ENCODE data around the gene TULP3.

TULP3 gene

GRCh38 chr12:2961705-2962104 is 71.0 kb downstream of the TULP3 start:
- no peak overlapping the region for H3K4me3 ChIP-seq (ENCODE audit: low read depth, low read length)
- TF ChIP-seq CTCF (IDR thresholded peaks at IDR 0.05; ENCODE audit: low read depth, low read length), result no peak
- H3K4me1 ChIP-seq, result no peaks in the 10 kb centered on the region
- no peaks in the 10 kb centered on the region for H3K9me3 ChIP-seq
- H3K36me3 ChIP-seq, result no peaks in the 10 kb centered on the region
- H3K27me3 ChIP-seq, result peaks cover 62% of the 10 kb centered on the region
- no peak for DNase-seq

GRCh38 chr12:2963154-2963759 is 72.6 kb downstream of the TULP3 start:
- H3K27me3 ChIP-seq, result peaks cover 46% of the 10 kb centered on the region
- H3K4me3 ChIP-seq (ENCODE audit: low read depth, low read length), result no peak overlapping the region
- H3K9me3 ChIP-seq, result no peaks in the 10 kb centered on the region
- TF ChIP-seq CTCF (IDR thresholded peaks at IDR 0.05; ENCODE audit: low read depth, low read length), result no peak
- no peaks in the 10 kb centered on the region for H3K4me1 ChIP-seq
- DNase-seq, result no peak
- H3K36me3 ChIP-seq, result no peaks in the 10 kb centered on the region

GRCh38 chr12:2963760-2964292 is 73.1 kb downstream of the TULP3 start:
- Histone ChIP-seq H3K36me3 (no peaks in the 10 kb centered on the region), H3K27me3 (peaks cover 42% of the 10 kb centered on the region), H3K4me3 (ENCODE audit: low read depth, low read length) (no peak overlapping the region), H3K4me1 (no peaks in the 10 kb centered on the region), H3K9me3 (no peaks in the 10 kb centered on the region)
- TF ChIP-seq CTCF (IDR thresholded peaks at IDR 0.05; ENCODE audit: low read depth, low read length), result no peak
- no peak for DNase-seq

GRCh38 chr12:2967651-2968050 is 77.0 kb downstream of the TULP3 start:
- no peak for TF ChIP-seq CTCF (IDR thresholded peaks at IDR 0.05; ENCODE audit: low read depth, low read length)
- no peaks in the 10 kb centered on the region for H3K36me3 ChIP-seq
- H3K4me1 ChIP-seq, result no peaks in the 10 kb centered on the region

GRCh38 chr12:2970744-2971143 is 80.1 kb downstream of the TULP3 start:
- Histone ChIP-seq H3K27me3 (peaks cover 9% of the 10 kb centered on the region; the same call in 1 of the 2 replicates), H3K9me3 (no peaks in the 10 kb centered on the region), H3K36me3 (no peaks in the 10 kb centered on the region), H3K4me3 (ENCODE audit: low read depth, low read length) (no peak overlapping the region), H3K4me1 (no peaks in the 10 kb centered on the region)
- DNase-seq, result no peak
- no peak for TF ChIP-seq CTCF (IDR thresholded peaks at IDR 0.05; ENCODE audit: low read depth, low read length)

More at GRCh38 chr12:2967651-2968050, 77.0 kb downstream of the TULP3 start:
- peaks cover 18% of the 10 kb centered on the region for H3K27me3 ChIP-seq
- no peaks in the 10 kb centered on the region for H3K9me3 ChIP-seq
- DNase-seq, result no peak
- no peak overlapping the region for H3K4me3 ChIP-seq (ENCODE audit: low read depth, low read length)

- Histone ChIP-seq H3K36me3 (no peaks in the 10 kb centered on the region), H3K4me1 (peaks cover 3% of the 10 kb centered on the region; the same call in 1 of the 2 replicates), H3K4me3 (ENCODE audit: low read depth, low read length) (no peak overlapping the region), H3K9me3 (no peaks in the 10 kb centered on the region), H3K27me3 (peaks cover 9% of the 10 kb centered on the region; the same call in 1 of the 2 replicates)
- DNase-seq, result no peak
- no peak for TF ChIP-seq CTCF (IDR thresholded peaks at IDR 0.05; ENCODE audit: low read depth, low read length)
Measured at GRCh38 chr12:2973566-2973965, 82.9 kb downstream of the TULP3 start.
